HG03196 (cell line): ENCODE results near the gene CYP2D6.
"Not testable (repeated sequence)": the region's sequence is repeated elsewhere in the genome, so short reads cannot be mapped to it uniquely, and the experiment has no call there.

Experiments used
- ATAC-seq: cut with Tn5 transposase; IDR thresholded peaks from one replicate; pipeline ENCODE4 v1.9.1; 2021; ENCODE audit not compliant: unreplicated experiment

CYP2D6 gene

DNA sequence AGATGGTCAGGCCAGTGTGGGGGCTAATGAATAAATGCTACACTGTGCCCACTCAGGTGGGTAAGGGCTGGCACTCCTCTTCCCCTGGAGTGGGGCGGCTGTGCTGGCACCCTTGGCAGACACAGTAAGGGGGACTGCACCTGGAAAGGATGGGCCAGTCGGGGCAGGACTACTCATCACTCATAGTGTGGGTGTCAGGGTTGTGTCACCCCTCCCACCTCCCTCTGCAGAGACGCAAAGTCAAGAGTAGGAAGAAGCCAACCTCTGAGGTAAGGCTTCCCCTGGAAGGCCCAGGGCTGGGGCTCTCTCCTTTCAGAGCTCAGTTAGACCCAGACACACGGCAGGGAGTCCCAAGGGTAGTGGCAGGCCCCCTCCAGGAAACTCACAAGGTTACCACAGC is 5.1 kb upstream of the CYP2D6 start:
- ATAC-seq: not testable (repeated sequence)

DNA sequence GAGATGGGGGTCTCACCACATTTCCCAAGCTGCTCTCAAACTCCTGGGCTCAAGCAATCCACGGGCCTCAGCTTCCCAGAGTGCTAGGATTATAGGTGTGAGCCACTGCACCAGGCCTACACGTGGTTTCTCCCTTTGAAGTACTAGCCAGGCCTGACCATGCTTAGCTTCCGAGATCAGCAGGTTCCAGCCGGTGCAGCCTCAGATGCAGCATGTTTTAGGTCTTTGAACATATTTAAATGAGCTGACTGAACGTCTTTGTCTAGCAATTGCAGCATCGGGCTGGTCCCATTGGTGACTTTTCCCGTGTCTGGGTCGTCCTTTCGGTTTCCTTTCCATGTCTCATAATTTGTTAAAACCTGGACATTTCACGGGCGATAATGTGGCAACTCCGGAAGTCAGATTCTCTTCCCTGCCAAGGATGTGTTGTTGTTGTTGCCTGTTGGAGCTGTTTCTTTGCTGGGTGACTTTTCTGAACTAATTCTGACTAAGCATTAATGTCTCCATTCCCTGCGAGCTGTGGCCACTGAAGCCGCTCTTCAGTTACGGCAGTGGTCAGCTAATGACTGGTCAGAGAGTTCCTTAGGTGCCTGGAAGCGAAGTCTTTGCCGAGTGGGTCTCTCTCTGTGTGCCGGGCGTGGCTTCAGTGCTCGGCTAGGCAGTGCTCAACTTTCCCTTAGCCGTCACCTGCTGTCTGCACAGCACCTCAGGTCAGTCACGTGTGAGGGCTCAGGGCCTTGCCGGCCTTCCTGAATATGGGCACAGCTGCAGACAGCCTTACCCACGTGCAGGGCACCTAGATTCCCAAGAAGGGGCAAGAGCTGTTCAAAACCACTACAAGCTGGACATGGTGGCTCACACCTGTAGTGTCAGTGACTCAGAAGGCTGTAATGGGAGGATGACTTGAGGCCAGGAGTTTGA is 3.8 kb upstream of the CYP2D6 start:
- no peak for ATAC-seq

DNA sequence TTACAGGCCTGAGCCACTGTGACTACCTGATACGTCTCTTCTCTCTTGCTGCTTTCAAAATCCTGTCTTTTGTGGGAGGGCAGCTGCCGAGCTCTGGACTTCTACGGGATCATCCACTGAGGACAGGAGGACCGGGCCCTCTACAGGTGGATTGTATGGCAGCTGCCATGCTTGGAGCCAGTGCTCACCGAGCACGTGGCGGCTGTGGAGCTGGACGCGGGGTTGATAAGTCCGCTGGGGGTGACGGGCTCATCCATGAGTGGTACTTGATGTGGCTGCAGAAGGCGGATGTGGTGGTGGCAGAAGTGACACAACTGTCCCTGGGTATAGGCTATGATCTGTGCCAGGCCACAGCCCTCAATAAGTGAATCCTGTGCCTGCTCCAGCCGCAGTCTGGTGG is 1.8 kb upstream of the CYP2D6 start:
- no peak for ATAC-seq

DNA sequence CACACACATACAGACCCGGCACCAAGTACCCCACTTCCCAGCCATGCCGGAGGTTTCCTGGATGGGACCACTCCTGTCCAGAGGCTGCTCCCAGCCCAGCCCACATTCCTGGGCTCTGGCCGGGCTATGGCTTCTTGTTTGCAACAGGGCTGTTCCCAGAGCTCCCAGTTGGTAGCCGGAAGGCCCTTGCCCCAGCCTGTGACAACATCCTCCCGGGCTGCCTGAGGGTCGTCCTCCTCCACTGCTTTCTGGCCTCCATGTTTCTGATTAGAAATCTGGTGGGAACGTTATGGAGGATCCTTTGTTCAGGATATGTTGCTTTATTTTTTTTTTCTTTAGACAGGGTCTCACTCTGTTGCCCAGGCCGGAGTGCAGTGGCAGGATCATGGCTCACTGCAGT is 952 bp upstream of the CYP2D6 start:
- no peak for ATAC-seq

DNA sequence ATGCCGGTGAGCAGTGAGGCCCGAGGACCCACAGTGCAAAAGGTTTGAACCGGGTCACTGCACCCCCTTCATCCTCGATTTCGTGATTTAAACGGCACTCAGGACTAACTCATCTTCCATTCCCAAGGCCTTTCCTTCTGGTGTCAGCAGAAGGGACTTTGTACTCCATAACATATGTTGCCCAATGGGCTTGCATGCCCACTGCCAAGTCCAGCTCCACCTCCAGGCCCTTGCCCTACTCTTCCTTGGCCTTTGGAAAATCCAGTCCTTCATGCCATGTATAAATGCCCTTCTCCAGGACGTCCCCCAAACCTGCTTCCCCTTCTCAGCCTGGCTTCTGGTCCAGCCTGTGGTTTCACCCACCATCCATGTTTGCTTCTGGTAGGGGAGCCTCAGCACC is 428 bp downstream of the CYP2D6 start:
- ATAC-seq: not testable (repeated sequence)

DNA sequence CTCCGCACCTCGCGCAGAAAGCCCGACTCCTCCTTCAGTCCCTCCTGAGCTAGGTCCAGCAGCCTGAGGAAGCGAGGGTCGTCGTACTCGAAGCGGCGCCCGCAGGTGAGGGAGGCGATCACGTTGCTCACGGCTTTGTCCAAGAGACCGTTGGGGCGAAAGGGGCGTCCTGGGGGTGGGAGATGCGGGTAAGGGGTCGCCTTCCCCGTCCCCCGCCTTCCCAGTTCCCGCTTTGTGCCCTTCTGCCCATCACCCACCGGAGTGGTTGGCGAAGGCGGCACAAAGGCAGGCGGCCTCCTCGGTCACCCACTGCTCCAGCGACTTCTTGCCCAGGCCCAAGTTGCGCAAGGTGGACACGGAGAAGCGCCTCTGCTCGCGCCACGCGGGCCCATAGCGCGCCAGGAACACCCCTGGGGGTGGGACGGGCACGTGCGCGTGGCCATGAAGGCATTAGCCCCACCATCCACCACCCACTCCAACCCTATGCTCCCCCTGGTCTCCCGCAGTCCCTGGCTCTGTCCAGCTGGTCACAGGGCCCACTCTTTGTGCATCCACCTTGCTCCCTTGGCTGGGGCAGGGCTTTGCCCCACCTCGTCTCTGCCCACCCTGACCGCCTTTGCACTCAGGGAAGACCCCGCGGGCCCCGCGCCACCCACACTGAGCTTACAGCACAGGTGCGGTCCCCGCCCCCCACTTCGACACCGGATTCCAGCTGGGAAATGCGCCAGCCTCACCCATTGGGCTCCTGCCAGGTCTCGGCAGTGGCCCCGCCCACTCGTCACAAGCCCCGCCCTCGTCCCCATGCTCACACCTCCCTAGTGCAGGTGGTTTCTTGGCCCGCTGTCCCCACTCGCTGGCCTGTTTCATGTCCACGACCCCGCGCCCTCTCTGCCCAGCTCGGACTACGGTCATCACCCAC is 1.6 kb downstream of the CYP2D6 start:
- ATAC-seq: not testable (repeated sequence)

DNA sequence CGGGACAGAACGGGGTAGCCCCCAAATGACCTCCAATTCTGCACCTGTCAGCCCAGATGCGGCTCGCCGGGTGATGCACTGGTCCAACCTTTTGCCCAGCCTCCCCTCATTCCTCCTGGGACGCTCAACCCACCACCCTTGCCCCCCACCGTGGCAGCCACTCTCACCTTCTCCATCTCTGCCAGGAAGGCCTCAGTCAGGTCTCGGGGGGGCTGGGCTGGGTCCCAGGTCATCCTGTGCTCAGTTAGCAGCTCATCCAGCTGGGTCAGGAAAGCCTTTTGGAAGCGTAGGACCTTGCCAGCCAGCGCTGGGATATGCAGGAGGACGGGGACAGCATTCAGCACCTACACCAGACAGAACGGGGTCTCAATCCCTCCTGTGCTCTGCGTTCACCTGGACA is 2.6 kb downstream of the CYP2D6 start:
- ATAC-seq: not testable (repeated sequence)

DNA sequence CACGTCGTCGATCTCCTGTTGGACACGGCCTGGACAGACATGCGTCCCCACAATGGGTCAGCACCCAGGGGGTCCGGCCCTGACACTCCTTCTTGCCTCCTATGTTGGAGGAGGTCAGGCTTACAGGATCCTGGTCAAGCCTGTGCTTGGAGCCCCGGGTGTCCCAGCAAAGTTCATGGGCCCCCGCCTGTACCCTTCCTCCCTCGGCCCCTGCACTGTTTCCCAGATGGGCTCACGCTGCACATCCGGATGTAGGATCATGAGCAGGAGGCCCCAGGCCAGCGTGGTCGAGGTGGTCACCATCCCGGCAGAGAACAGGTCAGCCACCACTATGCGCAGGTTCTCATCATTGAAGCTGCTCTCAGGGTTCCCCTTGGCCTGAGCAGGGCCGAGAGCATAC is 3.0 kb downstream of the CYP2D6 start:
- no peak for ATAC-seq

DNA sequence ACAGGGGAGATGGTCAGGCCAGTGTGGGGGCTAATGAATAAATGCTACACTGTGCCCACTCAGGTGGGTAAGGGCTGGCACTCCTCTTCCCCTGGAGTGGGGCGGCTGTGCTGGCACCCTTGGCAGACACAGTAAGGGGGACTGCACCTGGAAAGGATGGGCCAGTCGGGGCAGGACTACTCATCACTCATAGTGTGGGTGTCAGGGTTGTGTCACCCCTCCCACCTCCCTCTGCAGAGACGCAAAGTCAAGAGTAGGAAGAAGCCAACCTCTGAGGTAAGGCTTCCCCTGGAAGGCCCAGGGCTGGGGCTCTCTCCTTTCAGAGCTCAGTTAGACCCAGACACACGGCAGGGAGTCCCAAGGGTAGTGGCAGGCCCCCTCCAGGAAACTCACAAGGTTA is 7.1 kb downstream of the CYP2D6 start:
- not testable (repeated sequence) for ATAC-seq

DNA sequence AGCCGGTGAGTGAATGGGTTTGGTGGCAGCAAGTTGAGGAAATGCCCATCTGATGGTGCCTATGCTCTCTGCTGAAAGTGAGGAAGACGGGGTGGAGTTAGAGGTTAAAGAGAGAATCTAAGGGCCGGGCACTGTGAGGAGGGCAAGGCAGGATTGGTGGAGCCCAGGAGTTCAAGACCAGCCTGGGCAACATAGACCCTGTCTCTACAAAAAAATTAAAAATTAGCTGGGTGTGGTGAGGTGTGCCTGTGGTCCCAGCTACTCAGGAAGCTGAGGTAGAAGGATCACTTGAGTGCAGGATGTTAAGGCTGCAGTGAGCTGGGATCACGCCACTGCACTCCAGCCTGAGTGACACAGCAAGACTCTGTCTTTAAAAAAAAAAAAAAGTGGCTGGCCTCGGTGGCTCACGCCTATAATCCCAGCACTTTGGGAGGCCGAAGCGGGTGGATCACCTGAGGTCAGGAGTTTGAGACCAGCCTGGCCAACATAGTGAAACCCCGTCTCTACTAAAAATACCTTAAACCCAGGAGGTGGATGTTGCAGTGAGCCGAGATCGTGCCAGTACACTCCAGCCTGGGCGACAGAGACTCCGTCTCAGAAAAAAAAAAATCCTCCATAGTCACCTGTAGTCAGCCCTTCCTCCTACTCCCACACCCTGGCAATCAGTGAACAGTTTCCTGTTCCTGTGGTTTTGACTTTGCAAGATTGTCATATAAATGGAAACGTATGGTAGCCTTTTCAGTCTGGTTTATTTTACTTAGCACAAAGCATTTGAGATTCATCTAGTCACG is 10.2 kb downstream of the CYP2D6 start:
- not testable (repeated sequence) for ATAC-seq

DNA sequence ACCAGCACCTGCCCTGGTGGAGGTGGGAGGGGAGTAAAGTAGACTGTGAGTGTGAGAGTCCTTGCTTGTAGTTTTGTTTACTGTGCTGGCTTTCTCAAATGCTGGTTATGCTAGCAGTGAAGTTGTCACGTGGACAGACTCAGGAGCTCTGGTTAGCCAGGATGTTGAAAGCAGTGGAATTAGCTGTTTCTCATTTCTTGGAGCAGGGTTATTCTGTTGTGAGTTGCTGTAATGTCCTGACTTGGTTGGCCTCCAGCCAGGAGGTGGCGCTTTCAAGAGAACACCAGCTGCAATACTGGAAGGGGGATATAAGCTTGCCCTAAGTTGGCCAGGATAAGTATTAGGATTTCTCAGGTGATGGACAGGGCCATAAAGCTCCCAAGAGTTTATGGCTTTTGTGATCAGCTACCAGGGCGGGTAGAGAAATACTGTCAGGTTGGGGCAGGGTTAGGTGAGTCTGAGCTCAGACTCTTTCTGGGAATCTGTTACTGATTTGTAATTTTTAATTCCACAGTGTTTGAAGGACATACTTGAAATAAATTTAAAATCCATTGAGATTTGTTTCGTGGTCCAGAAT is 13.7 kb downstream of the CYP2D6 start:
- ATAC-seq: no peak

DNA sequence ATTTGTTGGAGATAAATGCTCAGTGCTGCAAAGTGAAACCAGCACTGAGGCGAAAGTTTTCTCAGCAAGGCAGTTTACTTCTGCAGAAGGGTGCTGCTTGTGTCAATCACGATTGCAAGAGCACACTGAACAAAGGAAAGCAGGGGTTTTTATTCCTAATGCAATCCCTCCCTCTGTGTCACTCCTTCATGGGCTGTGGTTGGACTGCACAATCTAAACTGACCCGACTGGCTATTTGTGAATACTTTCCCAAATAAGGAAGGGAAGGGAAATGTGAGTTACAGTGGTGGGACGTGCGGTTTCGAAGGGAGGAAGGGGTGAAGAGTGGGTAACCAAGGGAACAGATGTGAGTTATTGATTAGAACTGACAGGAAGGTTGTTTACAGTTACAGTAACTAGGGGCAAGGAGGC is 15.2 kb downstream of the CYP2D6 start:
- not testable (repeated sequence) for ATAC-seq

DNA sequence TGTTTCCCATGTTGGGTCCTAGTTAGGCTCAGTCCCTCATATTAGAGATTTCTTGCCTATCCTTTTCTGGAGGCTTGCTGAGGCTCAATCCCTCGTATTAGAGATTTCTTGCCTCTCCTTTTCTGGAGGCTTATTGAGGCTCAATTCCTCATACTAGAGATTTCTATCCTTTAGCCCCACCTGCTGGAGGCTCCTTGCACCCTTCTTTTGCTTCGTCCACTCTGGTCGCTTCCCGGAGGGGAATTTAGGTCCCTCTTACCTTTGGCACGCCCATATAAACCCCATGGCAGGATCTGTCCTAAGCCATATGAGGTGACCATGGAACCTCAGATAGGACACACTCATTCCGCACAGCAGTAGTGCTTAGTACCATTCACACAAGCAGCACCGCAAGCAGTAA is 15.9 kb downstream of the CYP2D6 start:
- no peak for ATAC-seq

DNA sequence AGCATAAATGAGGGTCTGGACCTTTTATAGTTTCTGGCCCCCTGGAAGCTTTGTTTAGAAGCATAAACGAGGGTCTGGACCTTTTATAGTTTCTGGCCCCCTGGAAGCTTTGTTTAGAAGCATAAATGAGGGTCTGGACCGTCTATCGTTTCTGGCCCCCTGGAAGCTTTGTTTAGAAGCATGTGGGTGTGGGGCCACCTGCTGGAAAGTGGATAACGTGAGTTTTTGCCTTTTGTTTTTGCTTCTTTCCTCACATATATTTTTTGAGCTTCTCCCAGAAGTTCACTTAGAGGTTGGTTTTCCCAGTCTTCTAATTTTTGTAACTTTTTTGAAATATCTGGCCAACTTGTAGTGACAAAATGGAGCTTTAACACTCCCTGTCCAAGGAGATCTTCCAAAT is 17.8 kb downstream of the CYP2D6 start:
- ATAC-seq: not testable (repeated sequence)

DNA sequence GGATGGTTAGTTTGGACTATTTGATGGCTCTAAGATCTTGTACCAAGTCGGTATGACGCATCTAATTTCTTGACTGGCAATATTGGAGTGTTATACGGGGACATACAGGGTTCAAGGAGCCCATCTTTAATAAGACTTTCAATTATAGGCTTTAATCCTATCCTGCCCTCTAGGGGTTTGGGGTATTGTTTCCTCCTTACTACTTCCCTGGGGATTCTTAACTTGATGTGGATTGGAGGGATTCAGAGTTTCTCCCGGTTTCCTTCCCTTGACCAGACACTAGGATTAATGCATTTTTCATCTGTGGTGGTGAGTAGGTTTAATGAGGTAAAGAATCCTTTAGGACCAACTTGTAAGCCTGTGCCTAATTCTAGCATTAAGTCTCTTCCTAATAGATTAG is 18.8 kb downstream of the CYP2D6 start:
- no peak for ATAC-seq

DNA sequence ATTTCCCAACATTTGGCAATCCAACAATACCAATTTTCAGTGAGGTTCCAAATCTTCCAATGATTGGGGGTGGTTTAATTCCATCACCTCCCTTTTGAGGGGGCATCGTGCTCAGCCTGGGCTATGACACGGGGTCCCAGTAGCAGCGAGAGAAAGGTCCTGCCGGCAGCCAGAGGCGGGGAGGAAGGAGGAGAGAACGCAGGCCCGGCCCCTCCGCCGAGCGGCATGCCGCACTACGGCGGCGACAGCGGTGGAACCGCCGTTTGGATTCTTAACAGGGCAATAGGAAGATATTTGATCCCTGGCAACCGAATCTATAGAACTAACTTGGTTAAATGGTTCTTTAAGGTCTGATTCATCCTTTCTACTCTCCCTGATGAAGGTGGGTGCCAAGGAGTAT is 21.8 kb downstream of the CYP2D6 start:
- no peak for ATAC-seq

DNA sequence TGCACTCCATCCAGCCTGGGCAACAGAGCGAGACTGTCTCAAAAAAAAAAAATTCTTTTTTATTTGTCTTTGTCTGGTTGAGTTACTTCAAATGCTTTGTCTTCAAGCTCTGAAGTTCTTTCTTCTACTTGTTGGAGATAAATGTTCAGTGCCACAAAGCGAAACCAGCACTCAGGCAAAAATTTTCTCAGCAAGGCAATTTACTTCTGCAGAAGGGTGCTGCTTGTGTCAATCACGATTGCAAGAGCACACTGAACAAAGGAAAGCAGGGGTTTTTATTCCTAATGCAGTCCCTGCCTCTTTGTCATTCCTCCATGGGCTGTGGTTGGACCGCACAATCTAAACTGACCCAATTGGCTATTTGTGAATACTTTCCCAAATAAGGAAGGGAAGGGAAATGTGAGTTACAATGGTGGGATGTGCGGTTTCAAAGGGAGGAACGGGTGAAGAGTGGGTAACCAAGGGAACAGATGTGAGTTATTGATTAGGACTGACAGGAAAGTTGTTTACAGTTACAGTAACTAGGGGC is 26.2 kb downstream of the CYP2D6 start:
- not testable (repeated sequence) for ATAC-seq

DNA sequence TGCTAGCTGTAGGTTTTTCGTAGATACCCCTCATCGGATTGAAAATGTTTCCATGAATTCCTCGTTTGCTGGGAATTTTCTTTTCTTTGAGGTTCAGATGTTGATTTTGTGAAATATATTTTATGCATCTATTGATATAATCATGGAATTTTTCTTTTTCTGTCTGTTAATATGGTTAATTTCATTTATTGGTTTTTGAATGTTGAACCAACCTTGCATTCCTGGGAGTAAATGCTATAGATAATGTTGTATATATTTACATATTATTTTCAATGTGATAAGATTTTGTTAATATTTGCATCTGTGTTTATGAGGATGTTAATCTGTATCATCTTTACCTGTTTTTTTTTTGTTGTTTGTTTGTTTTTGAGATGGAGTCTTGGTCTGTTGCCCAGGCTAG is 29.4 kb downstream of the CYP2D6 start:
- no peak for ATAC-seq

DNA sequence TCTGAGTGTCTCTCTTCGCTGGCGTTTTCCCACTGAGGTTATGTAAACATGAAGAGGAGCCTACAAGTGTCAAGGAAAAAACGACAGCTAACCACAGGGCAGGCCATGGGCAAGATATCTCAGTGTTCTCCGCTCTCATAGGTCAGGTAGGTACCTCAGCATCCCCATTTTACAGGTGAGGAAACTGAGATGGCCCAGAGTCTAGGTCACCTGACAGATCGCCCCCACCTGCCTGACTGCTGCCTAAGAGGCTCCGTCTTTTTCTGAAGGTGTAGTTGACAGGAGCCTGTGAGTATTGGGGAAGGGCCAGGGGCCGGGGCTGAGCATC is 39.2 kb downstream of the CYP2D6 start:
- no peak for ATAC-seq

DNA sequence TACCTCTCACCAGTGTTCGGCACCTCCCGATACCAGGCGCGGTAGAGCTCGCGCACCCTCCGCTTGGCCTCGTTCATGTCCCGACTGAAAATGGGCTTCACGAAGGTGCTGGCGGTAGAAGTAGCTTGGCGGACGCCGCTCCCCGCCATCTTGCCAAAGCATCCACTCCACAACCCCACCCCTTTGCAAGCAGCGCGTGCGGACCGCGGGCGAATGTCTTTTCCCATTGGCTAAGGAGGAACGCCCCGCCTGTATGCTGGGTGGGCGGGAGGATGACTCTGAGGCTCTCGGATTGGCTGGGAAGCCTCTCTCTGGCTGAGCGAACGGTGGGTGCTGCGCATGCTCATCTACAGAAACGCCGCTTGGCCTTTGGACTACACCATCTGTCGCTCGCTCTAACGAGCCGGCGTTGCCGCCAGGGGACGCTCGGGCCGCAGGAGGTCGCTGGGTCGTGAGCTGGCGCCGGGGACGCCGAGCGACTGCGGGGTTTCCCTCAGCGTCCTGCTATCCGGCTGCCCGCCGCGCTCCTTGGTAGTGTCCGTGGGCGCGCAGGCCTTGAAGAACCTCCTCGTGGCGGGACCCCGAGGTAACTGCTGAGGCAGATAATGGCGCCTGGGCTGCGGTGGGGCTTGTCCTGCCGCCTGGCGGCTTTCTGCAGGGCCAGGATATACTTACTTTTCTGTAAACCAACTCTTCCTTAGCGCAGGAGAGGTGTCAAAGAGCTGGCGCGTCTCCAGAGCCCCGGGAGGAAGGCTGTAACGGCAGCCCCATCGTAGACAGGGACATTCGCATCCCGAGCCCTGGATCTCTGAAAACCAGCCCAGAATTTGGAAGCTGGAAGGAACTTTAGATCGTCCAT is 39.8 kb downstream of the CYP2D6 start, which contains the start of gene NDUFA6:
TSS of gene NDUFA6 (minus strand) at position 177 of the 859 bp plus-strand sequence. CDS start at position 149, 28 bp downstream.
- peak; percentile 92 for ATAC-seq
